ENCODE measurements around the gene SNX5.
"Not testable (repeated sequence)": the region's sequence is repeated elsewhere in the genome, so short reads cannot be mapped to it uniquely, and the experiment has no call there.

Gene SNX5

GRCh38 chr20:17960400-17960885, 8.2 kb downstream of the SNX5 start:
- not testable (repeated sequence) for DNase-seq (ENCODE audit: low read depth, low spot score)

GRCh38 chr20:17959257-17959627, 9.4 kb downstream of the SNX5 start:
- DNase-seq (ENCODE audit: low read depth, low spot score) = no peak

- DNase-seq (ENCODE audit: low read depth, low spot score) = no peak
These were observed 10.0 kb downstream of the SNX5 start for GRCh38 chr20:17958373-17959256.

- DNase-seq (ENCODE audit: low read depth, low spot score) = no peak
These were observed 10.9 kb downstream of the SNX5 start for GRCh38 chr20:17957505-17958363.

GRCh38 chr20:17956099-17956685, 12.4 kb downstream of the SNX5 start:
- no peak for DNase-seq (ENCODE audit: low read depth, low spot score)

- DNase-seq (ENCODE audit: low read depth, low spot score) = no peak
These were observed 13.3 kb downstream of the SNX5 start for GRCh38 chr20:17955302-17955701.

- no peak for DNase-seq (ENCODE audit: low read depth, low spot score)
These were observed 14.7 kb downstream of the SNX5 start for GRCh38 chr20:17953935-17954334.

- DNase-seq (ENCODE audit: low read depth, low spot score) = no peak
These were observed 15.6 kb downstream of the SNX5 start for GRCh38 chr20:17952692-17953684.

- DNase-seq (ENCODE audit: low read depth, low spot score) = no peak
These were observed 17.3 kb downstream of the SNX5 start for GRCh38 chr20:17951323-17951722.

GRCh38 chr20:17950670-17951069, 17.9 kb downstream of the SNX5 start:
- DNase-seq (ENCODE audit: low read depth, low spot score) = no peak

- no peak for DNase-seq (ENCODE audit: low read depth, low spot score)
These were observed 18.7 kb downstream of the SNX5 start for GRCh38 chr20:17949899-17950298.

GRCh38 chr20:17948442-17948841, 20.2 kb downstream of the SNX5 start:
- DNase-seq (ENCODE audit: low read depth, low spot score) = no peak

GRCh38 chr20:17947474-17947815, 21.1 kb downstream of the SNX5 start:
- DNase-seq (ENCODE audit: low read depth, low spot score) = no peak

GRCh38 chr20:17946572-17947473, 21.8 kb downstream of the SNX5 start:
- DNase-seq (ENCODE audit: low read depth, low spot score) = no peak

GRCh38 chr20:17946040-17946439, 22.6 kb downstream of the SNX5 start:
- DNase-seq (ENCODE audit: low read depth, low spot score) = no peak

GRCh38 chr20:17944854-17945474, 23.6 kb downstream of the SNX5 start:
- DNase-seq (ENCODE audit: low read depth, low spot score) = no peak

- no peak for DNase-seq (ENCODE audit: low read depth, low spot score)
These were observed 25.3 kb downstream of the SNX5 start for GRCh38 chr20:17943343-17943742.

- DNase-seq (ENCODE audit: low read depth, low spot score) = no peak
These were observed 26.8 kb downstream of the SNX5 start for GRCh38 chr20:17941826-17942196.

- DNase-seq (ENCODE audit: low read depth, low spot score) = no peak
These were observed 27.3 kb downstream of the SNX5 start for GRCh38 chr20:17941087-17941825.

Measured in activated CD4-positive, CD25-positive, alpha-beta regulatory T cell treated with anti-CD3 and anti-CD28 coated beads, Interleukin-2, amount 50 U/mL, for 16 hours (primary cell).